B cell (primary cell): Measurements from ENCODE around the gene KIF13A. TPM values are rescaled to one million over a fixed set of nuclear protein-coding genes. Genes with fewer than 3 reads are reported as not detected.

Experiments used
- ATAC-seq: fragments of 200-7000 bp; cut with Tn5 transposase; one replicate; pipeline ENCODE4 v1.10.0; 2021; ENCODE audit warnings: low read depth, mild to moderate bottlenecking, moderate number of reproducible peaks, moderate library complexity
- CTCF ChIA-PET: fragments of 350-600 bp; sonication (Branson Sonifier 250); formaldehyde crosslinking; loops from one replicate; lab custom pipeline; 2021; ENCODE audit warnings: antibody characterized with exemption, inconsistent platforms; lab: Charles Lee
- POLR2A ChIA-PET: fragments of 350-600 bp; sonication (Branson Sonifier 250); formaldehyde crosslinking; loops from one replicate; lab custom pipeline; 2021; ENCODE audit warnings: antibody characterized with exemption; lab: Charles Lee
- DNase-seq: peaks from one replicate; pipeline ENCODE4 v3.0.0; 2013
- H2AFZ ChIP-seq: 2 replicates; pipeline ENCODE4 v1.6.1; 2012; ENCODE audit warnings: mild to moderate bottlenecking, low read depth, low read length; ENCODE audit not compliant: insufficient read depth, poor library complexity, severe bottlenecking
- H3K27ac ChIP-seq, 2 donors: 1 replicate in 1 of 2; 2 replicates in 1 of 2; pipeline ENCODE4 v1.5.1; 2012 to 2013; ENCODE audit warnings: low read length in 2 of 2, mild to moderate bottlenecking in 2 of 2, moderate library complexity in 1 of 2
- H3K27me3 ChIP-seq, 4 experiments: fragments of 200-600 bp in 1 of 4; sonication (generic) in 1 of 4; replicated peaks in 1 of 4; 1 replicate in 2 of 4; 2 replicates in 2 of 4; pipeline versions ENCODE4 v1.6.1 to v1.7.0; 2013 to 2016; ENCODE audit warnings: low read length in 3 of 4, mild to moderate bottlenecking in 2 of 4, mixed read lengths in 1 of 4, moderate library complexity in 1 of 4; ENCODE audit not compliant: insufficient read depth in 4 of 4, control insufficient read depth in 3 of 4; ENCODE audit errors: control extremely low read depth in 1 of 4
- H3K36me3 ChIP-seq, 2 experiments: replicated peaks in 1 of 2; 1 replicate in 1 of 2; 2 replicates in 1 of 2; pipeline versions ENCODE4 v1.6.1 to v1.7.1; 2013; ENCODE audit warnings: low read length in 1 of 2; ENCODE audit not compliant: insufficient read depth in 2 of 2, control insufficient read depth in 1 of 2; ENCODE audit errors: control extremely low read depth in 1 of 2, extremely low read depth in 1 of 2
- H3K4me1 ChIP-seq, 2 donors: fragments of 200-600 bp in 1 of 2; sonication (generic) in 1 of 2; 1 replicate in 1 of 2; 2 replicates in 1 of 2; pipeline versions ENCODE4 v1.5.1 to v1.6.1; 2013 to 2017; ENCODE audit warnings: low read length in 2 of 2; ENCODE audit not compliant: control insufficient read depth in 2 of 2, insufficient read depth in 2 of 2
- H3K4me2 ChIP-seq: replicated peaks from 2 replicates; pipeline ENCODE3; 2012; ENCODE audit warnings: mild to moderate bottlenecking, low read depth, low read length; ENCODE audit not compliant: poor library complexity, severe bottlenecking
- H3K4me3 ChIP-seq, 5 experiments: fragments of 200-600 bp in 1 of 5; sonication (generic) in 1 of 5; 1 replicate in 3 of 5; 2 replicates in 2 of 5; pipeline versions ENCODE4 v1.5.1 to v1.7.0; 2011 to 2016; ENCODE audit warnings: low read length in 4 of 5, mild to moderate bottlenecking in 4 of 5, low read depth in 2 of 5, control low read depth in 1 of 5, moderate library complexity in 1 of 5; ENCODE audit not compliant: insufficient read depth in 1 of 5; ENCODE audit errors: control extremely low read depth in 1 of 5, extremely low read depth in 1 of 5
- H3K79me2 ChIP-seq: fragments of 200-600 bp; sonication (generic); one replicate; pipeline ENCODE4 v1.6.0; 2016; ENCODE audit warnings: low read length; ENCODE audit not compliant: control insufficient read depth, insufficient read depth
- H3K9ac ChIP-seq: fragments of 200-600 bp; sonication (generic); 2 replicates; pipeline ENCODE4 v1.6.1; 2017; ENCODE audit warnings: mild to moderate bottlenecking, low read length, moderate library complexity
- H3K9me3 ChIP-seq, 3 donors: one replicate each; pipeline versions ENCODE4 v1.6.1 to v1.7.1; 2013; ENCODE audit warnings: low read length in 2 of 3; ENCODE audit not compliant: control insufficient read depth in 2 of 3, insufficient read depth in 1 of 3; ENCODE audit errors: control extremely low read depth in 1 of 3
- H4K20me1 ChIP-seq: 2 replicates; pipeline ENCODE4 v1.6.0; 2012; ENCODE audit warnings: mild to moderate bottlenecking, low read length; ENCODE audit not compliant: insufficient read depth, control insufficient read depth, poor library complexity, severe bottlenecking
- H3K27ac Mint-ChIP-seq: one replicate; pipeline ENCODE4 v1.8.0; 2021; ENCODE audit warnings: mixed read lengths
- H3K27me3 Mint-ChIP-seq: one replicate; pipeline ENCODE4 v1.8.0; 2021; ENCODE audit warnings: mixed read lengths
- H3K4me1 Mint-ChIP-seq: one replicate; pipeline ENCODE4 v1.8.0; 2021; ENCODE audit warnings: mixed read lengths
- H3K4me3 Mint-ChIP-seq: one replicate; pipeline ENCODE4 v1.8.0; 2021; ENCODE audit warnings: mixed read lengths
- H3K9me3 Mint-ChIP-seq: one replicate; pipeline ENCODE4 v1.8.0; 2022; ENCODE audit warnings: mixed read lengths; ENCODE audit not compliant: insufficient read depth
- CTCF ChIP-seq: fragments of 200-600 bp; IDR thresholded peaks from one replicate; pipeline ENCODE4 v1.8.0; 2022; ENCODE audit warnings: antibody characterized with exemption, mild to moderate bottlenecking
- EZH2 ChIP-seq: IDR thresholded peaks from 2 replicates; pipeline ENCODE4 v1.6.1; 2012; ENCODE audit warnings: borderline replicate concordance, low read depth, mild to moderate bottlenecking, moderate library complexity, low read length; ENCODE audit not compliant: insufficient read depth, poor library complexity, severe bottlenecking
- WGBS: methylation state at CpG from one replicate; pipeline ENCODE4 v1.1.5; 2013; ENCODE audit warnings: missing lambda C conversion rate; ENCODE audit not compliant: insufficient coverage; 5-methylcytosine and 5-hydroxymethylcytosine counted together
- intact Hi-C: fragments of 100-400 bp; cut with micrococcal nuclease; formaldehyde crosslinking; loops from one replicate; pipeline ENCODE4 v1.10.0; 2022
- polyA plus RNA-seq: library from polyadenylated mRNA; depleted of rRNA; stranded (reverse); fragments of >200 nt; gene quantifications from 2 replicates; pipeline ENCODE4 v1.2.3, GENCODE V29; 2012
- total RNA-seq, 2 donors: library from RNA; stranded (reverse); fragments of 120-200 nt in 1 of 2; gene quantifications; 1 replicate in 1 of 2; 2 replicates in 1 of 2; pipeline versions ENCODE4 v1.2.3 to v1.2.4, GENCODE V29; 2013 to 2022

Gene KIF13A
- total and polyA plus RNA-seq, 2 donors (not counting 1 experiment from before 2014, with no cell fraction given) = 2.1 to 23.4 TPM

GRCh38 chr6:17957086-17957485 is 30.3 kb downstream of the KIF13A start:
- DNase-seq (no peak), ATAC-seq (no peak)
- H3K9ac ChIP-seq = no peak overlapping the region
- no peak overlapping the region for H3K27ac Mint-ChIP-seq
- intact Hi-C loops = no loop called here
- H3K4me3 ChIP-seq = no peak overlapping the region
- no peaks in the 10 kb centered on the region for H3K36me3 ChIP-seq
- POLR2A ChIA-PET = no interaction called here
- no peaks in the 10 kb centered on the region for H3K27me3 Mint-ChIP-seq
- no peaks in the 10 kb centered on the region for H3K4me1 ChIP-seq
- H3K4me1 Mint-ChIP-seq = peaks cover 2% of the 10 kb centered on the region
- H3K9me3 Mint-ChIP-seq = no peaks in the 10 kb centered on the region
- no peak overlapping the region for H3K4me2 ChIP-seq
- CTCF ChIA-PET = no interaction called here
- H2AFZ ChIP-seq = no peak overlapping the region
- no peaks in the 10 kb centered on the region for H4K20me1 ChIP-seq
- H3K79me2 ChIP-seq = no peaks in the 10 kb centered on the region
- TF ChIP-seq CTCF (no peak), EZH2 (no peak)
- no peaks in the 10 kb centered on the region for H3K27me3 ChIP-seq
- H3K4me3 Mint-ChIP-seq = no peak overlapping the region
- no peaks in the 10 kb centered on the region for H3K9me3 ChIP-seq
- no peak overlapping the region for H3K27ac ChIP-seq
- 93% methylated on average over 3 of the region's 5 CpGs for WGBS

DNA sequence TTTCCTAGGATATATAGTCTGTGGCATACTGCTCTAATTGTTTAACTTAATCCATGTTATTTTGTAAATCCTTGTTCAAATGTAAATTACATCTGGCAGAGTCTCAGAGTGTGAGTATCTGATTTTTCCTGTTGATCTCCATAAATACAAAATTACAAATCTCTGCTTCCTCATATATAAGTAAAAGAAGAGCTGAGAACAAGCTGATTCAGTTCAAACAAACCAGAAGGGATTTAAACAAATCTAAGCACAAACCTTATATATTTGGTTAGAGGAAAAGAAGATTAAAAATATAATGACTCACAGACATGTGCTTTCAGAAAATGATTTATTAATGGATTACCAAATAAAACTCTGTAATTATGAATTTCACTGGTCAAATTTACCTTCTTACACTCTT is 37.3 kb downstream of the KIF13A start:
- H3K4me3 ChIP-seq = no peak overlapping the region
- H3K9ac ChIP-seq = no peak overlapping the region
- H3K9me3 ChIP-seq = peaks cover 0 to 3% (median 0%) of the 10 kb centered on the region in 3 donors
- H4K20me1 ChIP-seq = no peaks in the 10 kb centered on the region
- no peak overlapping the region for H3K4me2 ChIP-seq
- ChIA-PET POLR2A (no interaction called here), CTCF (no interaction called here)
- H3K79me2 ChIP-seq = no peaks in the 10 kb centered on the region
- DNase-seq = no peak
- no peak overlapping the region for H3K27ac ChIP-seq
- TF ChIP-seq EZH2 (no peak), CTCF (no peak)
- Mint-ChIP-seq H3K4me1 (no peaks in the 10 kb centered on the region), H3K27ac (no peak overlapping the region), H3K4me3 (no peak overlapping the region), H3K27me3 (peaks cover 5% of the 10 kb centered on the region), H3K9me3 (no peaks in the 10 kb centered on the region)
- H3K4me1 ChIP-seq = no peaks in the 10 kb centered on the region
- intact Hi-C loops = no loop called here
- ATAC-seq = no peak
- H2AFZ ChIP-seq = no peak overlapping the region
- no peaks in the 10 kb centered on the region for H3K36me3 ChIP-seq
- no peaks in the 10 kb centered on the region for H3K27me3 ChIP-seq
